Suprapubic skin (tissue), 4 donors: ENCODE results near the gene ADAR.

ENCODE experiments used
- EP300 ChIP-seq: sonication (generic); formaldehyde crosslinking; IDR thresholded peaks from one replicate; pipeline ENCODE4 v1.6.1; 2017; ENCODE audit warnings: antibody characterized with exemption
- POLR2A ChIP-seq, 2 donors: fragments of 450-650 bp; IDR thresholded peaks; one replicate each; pipeline ENCODE4 v1.6.1; 2017; ENCODE audit warnings: antibody characterized with exemption in 2 of 2, mild to moderate bottlenecking in 2 of 2, moderate library complexity in 2 of 2
- POLR2AphosphoS5 ChIP-seq, 3 donors: sonication (generic); formaldehyde crosslinking; IDR thresholded peaks; one replicate each; pipeline ENCODE4 v1.6.1; 2017; ENCODE audit warnings: antibody characterized with exemption in 3 of 3
- TF ChIP-seq, protein P1 (sequence below), 2 donors: fragments of 200-600 bp in 1 of 2; fragments of 450-650 bp in 1 of 2; sonication (generic) in 1 of 2; IDR thresholded peaks; one replicate each; pipeline ENCODE4 v1.5.1; 2016 to 2019; ENCODE audit warnings: antibody characterized with exemption in 2 of 2, mild to moderate bottlenecking in 1 of 2, moderate library complexity in 1 of 2

DNA sequence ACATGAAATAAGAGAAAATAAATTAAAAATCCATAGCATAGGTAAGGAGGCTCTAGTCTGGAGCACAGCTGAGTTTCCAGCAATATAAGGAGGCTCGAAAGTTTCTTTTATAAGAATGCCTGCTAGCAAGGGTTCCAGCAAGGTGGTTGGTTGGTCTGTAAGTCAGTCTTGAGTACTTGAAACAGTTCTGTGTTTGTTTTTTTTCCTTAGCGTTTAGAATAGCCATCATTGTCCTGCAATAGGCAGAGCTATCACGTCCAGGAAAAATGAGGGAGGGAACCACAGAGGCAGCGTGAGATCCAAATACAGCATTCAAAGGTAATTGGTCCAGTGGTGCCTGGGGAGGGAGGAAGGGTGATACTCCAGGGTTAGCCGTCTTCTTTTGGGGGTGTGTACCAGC is 57.9 kb downstream of the ADAR start:
- TF ChIP-seq POLR2A (IDR thresholded peaks at IDR 0.05): no peak
- TF ChIP-seq, protein P1, sequence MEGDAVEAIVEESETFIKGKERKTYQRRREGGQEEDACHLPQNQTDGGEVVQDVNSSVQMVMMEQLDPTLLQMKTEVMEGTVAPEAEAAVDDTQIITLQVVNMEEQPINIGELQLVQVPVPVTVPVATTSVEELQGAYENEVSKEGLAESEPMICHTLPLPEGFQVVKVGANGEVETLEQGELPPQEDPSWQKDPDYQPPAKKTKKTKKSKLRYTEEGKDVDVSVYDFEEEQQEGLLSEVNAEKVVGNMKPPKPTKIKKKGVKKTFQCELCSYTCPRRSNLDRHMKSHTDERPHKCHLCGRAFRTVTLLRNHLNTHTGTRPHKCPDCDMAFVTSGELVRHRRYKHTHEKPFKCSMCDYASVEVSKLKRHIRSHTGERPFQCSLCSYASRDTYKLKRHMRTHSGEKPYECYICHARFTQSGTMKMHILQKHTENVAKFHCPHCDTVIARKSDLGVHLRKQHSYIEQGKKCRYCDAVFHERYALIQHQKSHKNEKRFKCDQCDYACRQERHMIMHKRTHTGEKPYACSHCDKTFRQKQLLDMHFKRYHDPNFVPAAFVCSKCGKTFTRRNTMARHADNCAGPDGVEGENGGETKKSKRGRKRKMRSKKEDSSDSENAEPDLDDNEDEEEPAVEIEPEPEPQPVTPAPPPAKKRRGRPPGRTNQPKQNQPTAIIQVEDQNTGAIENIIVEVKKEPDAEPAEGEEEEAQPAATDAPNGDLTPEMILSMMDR (IDR thresholded peaks at IDR 0.05): no peak
- no peak for TF ChIP-seq POLR2AphosphoS5 (IDR thresholded peaks at IDR 0.05)
- TF ChIP-seq EP300: no peak
